ENCODE results near the gene IGFLR1.

IGFLR1 gene, protein sequence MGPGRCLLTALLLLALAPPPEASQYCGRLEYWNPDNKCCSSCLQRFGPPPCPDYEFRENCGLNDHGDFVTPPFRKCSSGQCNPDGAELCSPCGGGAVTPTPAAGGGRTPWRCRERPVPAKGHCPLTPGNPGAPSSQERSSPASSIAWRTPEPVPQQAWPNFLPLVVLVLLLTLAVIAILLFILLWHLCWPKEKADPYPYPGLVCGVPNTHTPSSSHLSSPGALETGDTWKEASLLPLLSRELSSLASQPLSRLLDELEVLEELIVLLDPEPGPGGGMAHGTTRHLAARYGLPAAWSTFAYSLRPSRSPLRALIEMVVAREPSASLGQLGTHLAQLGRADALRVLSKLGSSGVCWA

DNA sequence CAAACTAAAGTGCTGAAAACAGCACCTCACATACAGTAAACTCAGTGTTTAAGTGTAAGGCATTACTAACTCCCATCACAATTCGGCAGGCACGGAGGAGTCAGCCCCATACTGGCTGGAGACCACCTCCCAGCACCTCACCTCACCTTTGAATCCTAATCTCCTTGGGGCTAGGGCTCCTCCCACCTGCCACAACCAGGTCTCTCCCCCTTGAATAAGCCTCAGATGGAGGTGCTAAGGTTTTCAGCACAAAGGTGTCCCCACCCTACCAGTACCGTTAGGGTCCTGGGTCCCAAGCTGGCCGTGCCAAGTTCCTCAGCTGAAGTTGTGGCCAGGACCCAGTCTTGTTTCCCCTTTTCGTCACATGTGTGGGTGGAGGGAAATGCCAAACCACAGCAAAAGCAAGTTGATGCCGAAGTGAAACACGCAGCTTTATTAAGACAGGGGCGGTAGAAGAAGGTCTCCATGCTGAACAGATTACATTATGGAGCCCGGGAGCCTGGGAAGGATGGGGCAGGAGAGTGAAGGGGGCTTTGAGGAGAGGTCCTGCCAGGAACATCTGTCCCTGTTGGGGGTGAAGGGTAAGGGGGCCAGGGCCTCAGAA is at the start of gene IGFLR1:
TSS of gene IGFLR1 (minus strand) at position 332 of the 604 bp plus-strand sequence. CDS start 1,272 bp downstream, outside the sequence.
- DNase-seq: no peak

DNA sequence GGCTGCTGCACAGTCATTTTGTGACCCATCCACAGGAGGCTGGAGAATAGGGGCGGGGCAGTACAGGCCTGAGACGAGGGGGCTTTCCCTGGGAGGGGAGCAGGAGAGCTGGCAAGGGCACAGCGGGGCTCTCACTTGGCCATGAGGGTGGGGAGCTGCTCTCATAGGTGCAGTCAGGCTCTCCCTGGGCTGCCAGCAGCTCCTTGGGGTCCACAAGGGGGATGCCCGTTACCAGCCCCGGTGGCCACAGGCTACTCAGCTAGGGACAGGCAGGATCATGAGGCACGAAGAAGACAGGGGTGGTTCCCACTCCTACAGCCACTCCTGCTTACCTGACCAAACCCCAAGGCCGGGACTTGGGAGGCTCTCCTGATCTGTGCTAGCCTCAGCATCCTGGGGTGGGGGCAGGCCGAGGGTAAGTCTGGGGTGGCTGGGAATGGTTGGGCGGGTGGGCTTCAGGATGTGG is 49.6 kb upstream of the IGFLR1 start:
- DNase-seq: no peak

DNA sequence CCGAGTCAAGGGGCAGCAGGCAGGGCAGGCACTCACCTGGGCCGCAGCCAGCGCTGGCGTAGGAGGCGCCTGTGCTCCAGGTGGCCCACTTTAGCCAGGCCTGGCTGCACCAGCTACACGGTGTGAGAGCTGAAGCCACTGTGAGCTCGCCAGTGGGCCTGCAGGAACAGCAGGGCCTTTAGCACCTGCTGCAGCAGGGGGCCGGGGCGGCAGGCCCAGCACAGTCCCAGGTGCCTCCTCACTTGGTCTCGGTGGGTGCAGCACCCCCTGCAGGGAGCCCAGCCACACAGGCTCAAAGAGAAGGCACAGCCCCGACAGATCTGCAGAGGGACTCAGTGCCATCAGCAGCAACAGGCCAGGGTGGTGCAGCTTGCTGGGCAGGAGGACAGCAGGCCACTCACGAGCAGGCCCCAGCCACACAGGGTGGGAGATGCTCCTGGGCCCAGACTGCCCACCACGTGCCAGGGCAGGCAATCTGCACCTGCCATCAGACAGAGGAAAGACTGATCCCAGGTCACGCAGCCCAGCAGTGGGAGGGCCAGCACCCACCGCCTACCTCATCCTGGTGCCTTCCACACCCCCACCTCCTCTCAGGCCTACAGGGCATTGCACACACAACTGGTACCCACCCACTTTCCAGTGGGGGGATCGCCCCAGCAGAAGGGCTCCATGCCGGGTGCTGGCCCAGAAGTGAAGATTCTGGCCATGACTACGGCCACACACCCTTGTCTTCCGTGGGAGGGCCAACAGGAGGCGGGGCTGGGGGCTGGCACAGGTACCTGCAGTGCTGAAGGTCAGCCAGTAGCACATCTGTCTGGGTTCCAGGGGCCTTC is 48.9 kb upstream of the IGFLR1 start:
- DNase-seq: no peak

DNA sequence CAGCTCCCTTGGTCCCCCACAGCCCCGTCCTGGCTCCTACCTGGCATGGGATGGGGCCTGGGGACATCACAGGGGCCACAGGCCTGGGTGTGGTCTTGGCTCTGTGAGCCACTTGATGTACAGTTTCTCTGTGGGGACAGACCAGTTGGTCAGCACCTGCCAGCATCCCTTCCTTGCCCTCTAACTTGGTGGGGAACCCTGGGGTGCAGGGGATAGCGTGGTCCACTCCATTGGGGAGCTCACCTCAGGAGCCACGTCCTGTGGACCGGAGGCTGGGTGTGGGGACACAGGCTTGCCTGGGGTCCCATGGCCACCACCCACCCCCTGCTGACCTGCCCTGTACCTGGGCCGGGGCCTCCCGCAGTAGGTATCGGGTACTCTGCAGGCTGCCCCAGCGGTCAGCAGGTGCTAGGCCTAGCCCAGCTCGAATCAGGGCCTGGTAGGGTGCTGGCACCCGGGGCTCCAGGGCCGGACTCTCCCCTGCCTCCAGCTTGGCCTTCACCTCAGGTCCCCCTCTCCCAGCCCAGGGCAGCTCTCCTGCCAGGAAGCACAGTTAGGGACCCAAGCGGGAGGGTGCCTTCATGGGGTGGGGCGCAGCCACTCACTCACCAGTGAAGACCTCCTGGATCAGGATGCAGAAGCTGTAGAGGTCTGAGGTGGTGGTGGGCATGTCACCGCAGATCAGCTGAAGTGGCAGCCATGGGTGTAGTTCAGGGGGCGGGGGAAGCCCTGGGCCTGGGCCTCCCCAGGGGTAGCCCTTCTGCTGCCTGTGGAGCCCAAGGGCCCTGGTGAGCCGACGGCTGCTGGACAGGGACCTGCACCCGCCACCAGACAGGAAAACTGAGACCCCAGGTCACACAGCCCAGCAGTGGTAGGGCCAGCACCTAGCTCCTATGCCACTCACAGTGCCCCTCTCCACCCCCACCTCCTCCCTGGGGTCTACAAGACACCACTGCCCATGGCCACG is 48.0 kb upstream of the IGFLR1 start:
- DNase-seq: no peak

- no peak for DNase-seq
Measured at GRCh38 chr19:35789195-35789977, 47.1 kb upstream of the IGFLR1 start.

- no peak for DNase-seq
Measured at GRCh38 chr19:35788205-35788960, 46.1 kb upstream of the IGFLR1 start.

GRCh38 chr19:35787227-35787799 is 45.1 kb upstream of the IGFLR1 start:
- DNase-seq: no peak

- DNase-seq: no peak
Measured at GRCh38 chr19:35786299-35787160, 44.3 kb upstream of the IGFLR1 start.

DNA sequence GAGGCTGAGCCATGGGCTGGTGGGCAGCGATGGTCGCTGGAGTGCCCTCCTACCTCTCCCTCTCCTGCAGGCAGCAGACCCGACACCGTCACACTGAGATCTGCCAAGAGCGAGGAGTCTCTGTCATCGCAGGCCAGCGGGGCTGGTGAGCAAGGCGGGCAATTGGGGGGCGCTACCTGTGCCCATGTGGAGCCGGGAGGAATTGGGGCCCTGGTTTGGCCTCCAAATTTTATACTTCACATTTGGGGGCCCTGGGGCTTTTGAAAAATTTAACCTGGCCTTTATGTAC is 43.0 kb upstream of the IGFLR1 start:
- DNase-seq: no peak

- peak; percentile 15 for DNase-seq
Measured at GRCh38 chr19:35784503-35785338, 42.5 kb upstream of the IGFLR1 start.

DNA sequence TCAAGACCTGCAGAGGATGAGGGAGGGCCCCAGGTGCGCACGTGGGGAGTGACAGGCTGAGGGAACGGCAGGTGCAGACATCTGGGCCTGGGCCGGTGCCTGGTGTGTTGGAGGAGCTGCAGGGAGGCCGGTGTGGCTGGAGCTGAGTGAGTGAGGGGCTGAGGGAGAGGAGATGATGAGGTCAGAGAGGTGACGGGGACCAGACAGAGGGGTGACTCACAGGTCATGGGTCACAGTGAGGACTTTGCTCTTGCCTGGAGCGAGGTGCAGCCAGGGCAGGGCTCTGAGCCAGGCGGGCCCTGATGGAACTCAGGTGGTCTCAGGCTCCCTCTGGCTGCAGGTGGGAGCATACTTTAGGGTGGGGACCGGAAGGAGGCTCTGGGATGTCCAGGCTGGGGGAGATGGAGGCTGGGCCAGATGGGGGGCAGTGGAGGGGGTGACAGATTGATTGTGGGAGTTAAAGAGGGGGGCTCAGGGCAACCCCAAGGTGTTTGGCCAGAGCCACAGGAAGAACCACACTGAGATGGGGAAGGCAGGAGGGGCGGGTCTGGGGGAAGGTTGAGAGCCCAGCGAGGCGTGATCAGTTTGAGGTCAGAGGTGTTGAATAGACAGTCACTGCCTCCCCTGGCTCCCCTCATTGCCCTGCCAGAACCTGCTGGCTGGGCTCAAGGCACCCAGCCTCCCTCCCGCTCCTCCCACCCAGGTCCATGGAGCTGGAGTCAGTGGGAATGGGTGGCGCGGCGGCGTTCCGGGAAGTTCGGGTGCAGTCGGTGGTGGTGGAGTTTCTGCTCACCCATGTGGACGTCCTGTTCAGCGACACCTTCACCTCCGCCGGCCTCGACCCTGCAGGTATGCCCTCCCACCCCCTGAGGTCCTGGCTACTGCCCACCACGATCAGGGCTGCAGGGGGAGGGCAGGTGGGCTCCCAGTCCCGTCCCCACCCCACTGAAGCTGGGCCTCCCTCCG is 41.5 kb upstream of the IGFLR1 start:
- peak; percentile 15 for DNase-seq

- DNase-seq: no peak
Measured at GRCh38 chr19:35782589-35782988, 40.3 kb upstream of the IGFLR1 start.

- peak; percentile 13 for DNase-seq
Measured at GRCh38 chr19:35781650-35782049, 39.4 kb upstream of the IGFLR1 start.

- peak; percentile 20 for DNase-seq
Measured at GRCh38 chr19:35780717-35781116, 38.5 kb upstream of the IGFLR1 start.

DNA sequence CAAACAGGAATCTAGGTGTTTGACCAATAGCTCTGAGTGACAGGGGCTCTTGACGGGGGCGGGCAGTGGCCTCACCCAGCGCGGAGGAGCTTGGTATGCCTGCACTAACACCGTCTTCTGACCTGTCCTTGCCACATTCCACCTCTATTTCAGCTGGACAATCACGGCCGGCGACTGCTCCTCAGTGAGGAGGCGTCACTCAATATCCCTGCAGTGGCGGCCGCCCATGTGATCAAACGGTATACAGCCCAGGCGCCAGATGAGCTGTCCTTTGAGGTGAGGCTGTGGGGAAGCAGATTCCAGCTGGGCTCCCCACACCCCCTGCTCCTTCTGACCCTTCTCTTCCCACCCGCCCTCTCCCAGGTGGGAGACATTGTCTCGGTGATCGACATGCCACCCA is 37.8 kb upstream of the IGFLR1 start:
- DNase-seq: peak; percentile 15

GRCh38 chr19:35779033-35779432 is 36.8 kb upstream of the IGFLR1 start:
- no peak for DNase-seq

DNA sequence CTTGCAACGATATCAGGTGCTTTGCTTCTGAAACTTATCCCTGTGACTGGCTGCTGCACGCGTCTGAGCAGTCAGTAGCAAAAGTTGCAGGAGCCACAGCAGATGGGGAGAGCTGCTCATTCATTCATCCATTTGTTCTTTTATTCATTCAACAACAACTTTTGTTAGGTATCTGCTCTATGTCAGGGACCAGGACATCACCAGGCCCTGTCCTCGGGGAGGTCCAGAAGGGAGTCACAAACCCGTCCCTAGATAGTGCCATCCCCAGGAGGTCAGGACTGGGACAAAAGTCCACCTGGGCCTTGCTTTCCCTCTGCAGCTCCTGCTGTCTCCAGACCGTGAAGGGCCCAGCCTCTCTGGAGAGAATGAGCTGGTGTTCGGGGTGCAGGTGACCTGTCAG is 35.7 kb upstream of the IGFLR1 start:
- DNase-seq: no peak

All from femur (tissue), 1 donor.